ENCODE results near the gene ARFIP1. TPM values are rescaled to one million over a fixed set of nuclear protein-coding genes. Genes with fewer than 3 reads are reported as not detected.

ARFIP1 gene
- total RNA-seq, 3 donors from 2014 or later (not counting 1 experiment from before 2014, with no cell fraction given) = 13.7 to 20.6 (median 14.6) TPM

DNA sequence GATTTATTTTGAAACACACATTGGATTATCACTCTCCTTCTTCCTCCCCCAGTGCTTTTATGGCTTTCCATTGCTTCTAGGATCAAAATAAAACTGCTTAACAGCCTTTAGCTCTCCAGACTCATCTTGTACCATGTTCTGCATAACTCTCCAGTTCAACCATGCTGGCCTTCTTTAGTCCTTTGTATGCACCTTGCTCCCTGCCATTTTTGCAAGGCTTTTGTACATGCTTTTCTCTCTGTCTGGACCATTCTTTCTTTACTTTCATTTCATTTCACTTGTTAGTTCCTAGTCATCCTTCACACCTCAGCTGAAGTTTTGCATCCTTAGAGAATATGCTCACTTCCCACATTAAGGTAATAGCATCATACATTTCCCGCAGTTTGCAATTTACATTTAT, 6.9 kb downstream of the ARFIP1 start:
- H3K36me3 ChIP-seq (ENCODE audit: control insufficient read depth, insufficient read depth, low read length) = no peaks in the 10 kb centered on the region
- H3K27ac ChIP-seq (ENCODE audit: low read length) = no peak overlapping the region
- no peaks in the 10 kb centered on the region for H3K36me3 Mint-ChIP-seq
- ATAC-seq (no peak), DNase-seq (no peak)
- H3K4me3 ChIP-seq (ENCODE audit: low read length) = no peak overlapping the region
- H3K27me3 ChIP-seq (ENCODE audit: control insufficient read depth, insufficient read depth, low read length) = no peaks in the 10 kb centered on the region
- no peaks in the 10 kb centered on the region for H3K27me3 Mint-ChIP-seq (ENCODE audit: low read depth in 2 of 2)
- intact Hi-C loops (cut with micrococcal nuclease) = no loop called here
- no peaks in the 10 kb centered on the region for H3K9me3 Mint-ChIP-seq
- WGBS (ENCODE audit: insufficient coverage) = no CpG with 5 or more reads among the region's 1 CpG
- TF ChIP-seq, protein P1, sequence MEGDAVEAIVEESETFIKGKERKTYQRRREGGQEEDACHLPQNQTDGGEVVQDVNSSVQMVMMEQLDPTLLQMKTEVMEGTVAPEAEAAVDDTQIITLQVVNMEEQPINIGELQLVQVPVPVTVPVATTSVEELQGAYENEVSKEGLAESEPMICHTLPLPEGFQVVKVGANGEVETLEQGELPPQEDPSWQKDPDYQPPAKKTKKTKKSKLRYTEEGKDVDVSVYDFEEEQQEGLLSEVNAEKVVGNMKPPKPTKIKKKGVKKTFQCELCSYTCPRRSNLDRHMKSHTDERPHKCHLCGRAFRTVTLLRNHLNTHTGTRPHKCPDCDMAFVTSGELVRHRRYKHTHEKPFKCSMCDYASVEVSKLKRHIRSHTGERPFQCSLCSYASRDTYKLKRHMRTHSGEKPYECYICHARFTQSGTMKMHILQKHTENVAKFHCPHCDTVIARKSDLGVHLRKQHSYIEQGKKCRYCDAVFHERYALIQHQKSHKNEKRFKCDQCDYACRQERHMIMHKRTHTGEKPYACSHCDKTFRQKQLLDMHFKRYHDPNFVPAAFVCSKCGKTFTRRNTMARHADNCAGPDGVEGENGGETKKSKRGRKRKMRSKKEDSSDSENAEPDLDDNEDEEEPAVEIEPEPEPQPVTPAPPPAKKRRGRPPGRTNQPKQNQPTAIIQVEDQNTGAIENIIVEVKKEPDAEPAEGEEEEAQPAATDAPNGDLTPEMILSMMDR (IDR thresholded peaks at IDR 0.05) = no peak
- no peaks in the 10 kb centered on the region for H3K4me1 ChIP-seq (ENCODE audit: control insufficient read depth, insufficient read depth, low read length)
- H3K4me3 Mint-ChIP-seq = no peak overlapping the region
- H3K4me1 Mint-ChIP-seq = peaks cover 30 to 33% of the 10 kb centered on the region in 2 donors
- no peaks in the 10 kb centered on the region for H3K9me3 ChIP-seq (ENCODE audit: control insufficient read depth, insufficient read depth, low read length)
- H3K27ac Mint-ChIP-seq = peak overlapping the region; percentile 7 to 63

DNA sequence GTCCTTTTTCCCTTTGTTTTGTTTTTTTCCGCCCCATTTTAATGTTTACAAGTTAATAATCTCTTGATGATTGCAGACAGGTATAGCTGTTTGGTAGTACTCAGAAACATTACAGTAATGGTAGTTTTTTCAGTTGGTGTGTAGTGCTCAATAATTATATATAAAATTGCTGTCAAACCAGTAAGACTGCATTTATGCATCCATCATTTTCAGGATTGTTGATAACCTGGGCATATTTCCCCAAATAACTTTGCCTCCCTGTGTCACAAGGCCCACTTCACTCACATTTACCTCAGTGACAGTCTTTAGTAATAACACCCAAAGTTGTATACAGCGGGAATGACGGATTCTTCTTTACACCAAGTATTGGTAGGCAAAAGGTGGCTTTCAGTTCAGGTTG, 16.1 kb downstream of the ARFIP1 start:
- Mint-ChIP-seq H3K4me1 (peaks cover 6 to 23% of the 10 kb centered on the region in 2 donors), H3K4me3 (no peak overlapping the region), H3K27ac (no peak overlapping the region), H3K9me3 (no peaks in the 10 kb centered on the region), H3K27me3 (ENCODE audit: low read depth in 2 of 2) (no peaks in the 10 kb centered on the region), H3K36me3 (no peaks in the 10 kb centered on the region)
- no peak overlapping the region for H3K4me3 ChIP-seq (ENCODE audit: low read length)
- DNase-seq (no peak), ATAC-seq (no peak)
- H3K9me3 ChIP-seq (ENCODE audit: control insufficient read depth, insufficient read depth, low read length) = no peaks in the 10 kb centered on the region
- 100% methylated on average over 2 of the region's 3 CpGs for WGBS (ENCODE audit: insufficient coverage)
- no peak overlapping the region for H3K27ac ChIP-seq (ENCODE audit: low read length)
- H3K27me3 ChIP-seq (ENCODE audit: control insufficient read depth, insufficient read depth, low read length) = no peaks in the 10 kb centered on the region
- no peaks in the 10 kb centered on the region for H3K36me3 ChIP-seq (ENCODE audit: control insufficient read depth, insufficient read depth, low read length)
- intact Hi-C loops (cut with micrococcal nuclease) = no loop called here
- H3K4me1 ChIP-seq (ENCODE audit: control insufficient read depth, insufficient read depth, low read length) = no peaks in the 10 kb centered on the region
- TF ChIP-seq, protein P1 (IDR thresholded peaks at IDR 0.05) = no peak

DNA sequence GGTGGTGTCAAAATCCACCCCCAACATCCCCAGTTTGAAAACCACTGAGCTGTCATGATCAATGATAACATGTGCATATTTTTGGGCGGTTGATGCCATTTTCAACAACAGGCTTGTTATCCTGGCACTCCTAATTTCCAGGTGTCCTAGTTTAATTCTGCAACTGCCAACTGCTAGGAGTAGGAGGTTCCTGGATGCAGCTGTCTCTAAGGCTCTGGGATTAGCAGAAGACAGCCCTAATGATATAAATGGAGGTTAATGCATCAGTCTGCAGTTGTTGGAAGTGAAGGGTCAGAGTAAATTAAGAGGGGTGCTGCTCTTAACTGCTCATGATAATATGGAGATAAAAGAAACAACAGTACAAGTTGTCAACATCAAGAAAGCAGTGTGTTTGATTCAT, 23.8 kb downstream of the ARFIP1 start:
- TF ChIP-seq, protein P1 (IDR thresholded peaks at IDR 0.05) = no peak
- no peaks in the 10 kb centered on the region for H3K9me3 ChIP-seq (ENCODE audit: control insufficient read depth, insufficient read depth, low read length)

DNA sequence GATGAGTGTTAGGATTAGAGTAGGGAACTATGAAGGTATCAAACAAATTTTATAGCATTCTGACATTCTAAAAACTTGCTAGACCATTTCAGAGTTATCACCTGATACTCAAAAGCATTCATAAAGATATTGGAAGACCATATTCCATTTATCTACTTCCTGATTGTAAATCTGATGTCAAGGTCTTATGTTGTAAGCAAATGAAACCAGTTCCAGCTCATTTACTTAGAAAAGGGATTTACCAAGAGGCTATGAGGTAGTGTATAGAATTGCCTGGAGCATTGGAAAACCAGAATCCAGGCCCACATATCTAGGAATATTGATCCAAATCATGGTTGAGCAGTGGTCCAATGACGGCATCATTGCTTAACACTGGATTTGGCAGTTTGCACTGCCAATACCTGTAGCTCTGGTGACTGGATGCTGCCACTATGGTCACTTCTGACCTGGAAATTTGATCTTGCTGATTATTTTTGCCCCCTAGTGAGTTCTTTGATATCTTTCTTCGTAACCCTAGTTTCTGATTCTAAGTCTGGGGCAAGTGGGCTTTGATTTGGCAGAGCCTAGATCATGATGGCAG, 25.4 kb downstream of the ARFIP1 start:
- Mint-ChIP-seq H3K27ac (peak overlapping the region in 1 of 2 donors; percentile 7), H3K4me1 (peaks cover 39 to 45% of the 10 kb centered on the region in 2 donors), H3K4me3 (no peak overlapping the region), H3K36me3 (no peaks in the 10 kb centered on the region), H3K9me3 (no peaks in the 10 kb centered on the region), H3K27me3 (ENCODE audit: low read depth in 2 of 2) (no peaks in the 10 kb centered on the region)
- 96% methylated on average over 2 of the region's 2 CpGs for WGBS (ENCODE audit: insufficient coverage)
- no peaks in the 10 kb centered on the region for H3K36me3 ChIP-seq (ENCODE audit: control insufficient read depth, insufficient read depth, low read length)
- H3K9me3 ChIP-seq (ENCODE audit: control insufficient read depth, insufficient read depth, low read length) = no peaks in the 10 kb centered on the region
- no peak for ATAC-seq
- no peak overlapping the region for H3K27ac ChIP-seq (ENCODE audit: low read length)
- no peaks in the 10 kb centered on the region for H3K27me3 ChIP-seq (ENCODE audit: control insufficient read depth, insufficient read depth, low read length)
- H3K4me1 ChIP-seq (ENCODE audit: control insufficient read depth, insufficient read depth, low read length) = no peaks in the 10 kb centered on the region
- intact Hi-C loops (cut with micrococcal nuclease) = no loop called here
- no peak for DNase-seq
- TF ChIP-seq, protein P1 (IDR thresholded peaks at IDR 0.05) = no peak
- no peak overlapping the region for H3K4me3 ChIP-seq (ENCODE audit: low read length)

More for the DNA sequence above, 23.8 kb downstream of the ARFIP1 start:
- Mint-ChIP-seq H3K4me1 (peaks cover 39 to 41% of the 10 kb centered on the region in 2 donors), H3K27ac (no peak overlapping the region), H3K9me3 (no peaks in the 10 kb centered on the region), H3K36me3 (no peaks in the 10 kb centered on the region), H3K27me3 (ENCODE audit: low read depth in 2 of 2) (no peaks in the 10 kb centered on the region), H3K4me3 (no peak overlapping the region)
- no peak overlapping the region for H3K4me3 ChIP-seq (ENCODE audit: low read length)
- H3K36me3 ChIP-seq (ENCODE audit: control insufficient read depth, insufficient read depth, low read length) = no peaks in the 10 kb centered on the region
- WGBS (ENCODE audit: insufficient coverage) = 100% methylated on average over 1 of the region's 1 CpG
- intact Hi-C loops (cut with micrococcal nuclease) = no loop called here
- no peak for ATAC-seq
- H3K4me1 ChIP-seq (ENCODE audit: control insufficient read depth, insufficient read depth, low read length) = no peaks in the 10 kb centered on the region
- H3K27ac ChIP-seq (ENCODE audit: low read length) = no peak overlapping the region
- H3K27me3 ChIP-seq (ENCODE audit: control insufficient read depth, insufficient read depth, low read length) = no peaks in the 10 kb centered on the region
- no peak for DNase-seq

Measured in natural killer cell (primary cell).